Measurements from ENCODE around the gene MAML2. TPM values are rescaled to one million over a fixed set of nuclear protein-coding genes. Genes with fewer than 3 reads are reported as not detected.

MAML2 gene
- total and polyA plus RNA-seq, 2 experiments from 2014 or later, result 4.7 to 15.3 TPM

DNA sequence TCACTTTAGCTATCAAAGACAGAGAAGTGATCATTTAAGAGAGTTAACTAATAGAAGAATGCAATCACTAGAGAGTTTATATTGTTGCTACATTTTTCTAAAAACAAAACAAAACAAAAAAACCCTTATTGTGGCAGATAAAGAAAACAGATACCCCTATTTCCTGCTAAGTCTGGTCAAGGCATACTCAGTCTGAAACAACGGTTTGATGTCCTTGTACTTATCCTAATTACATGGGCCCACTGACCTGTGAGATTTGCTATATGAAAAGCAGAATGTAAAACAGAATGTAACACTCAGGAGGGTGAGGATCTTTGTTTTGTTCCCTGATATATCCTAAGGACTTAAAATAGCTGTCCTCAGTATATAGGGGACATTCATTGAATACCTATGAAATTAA is 24.6 kb downstream of the MAML2 start:
- no peak overlapping the region for H2AFZ ChIP-seq
- TF ChIP-seq EZH2phosphoT487 (IDR thresholded peaks at IDR 0.05; ENCODE audit: low read depth, severe bottlenecking, unreplicated experiment) (no peak), EZH2 (IDR thresholded peaks at IDR 0.05; ENCODE audit: borderline replicate concordance) (no peak), CTCF (IDR thresholded peaks at IDR 0.05; ENCODE audit: poor library complexity) (no peak)
- no peak overlapping the region for H3K27ac ChIP-seq
- WGBS (ENCODE audit: low lambda C conversion rate, missing lambda C conversion rate), result 71% methylated on average over 1 of the region's 1 CpG
- H3K79me2 ChIP-seq, result peaks cover 96% of the 10 kb centered on the region
- H3K4me3 ChIP-seq, result no peak overlapping the region
- no peaks in the 10 kb centered on the region for H4K20me1 ChIP-seq (ENCODE audit: insufficient read depth, poor library complexity, severe bottlenecking)
- no peak for DNase-seq (ENCODE audit: low spot score)
- H3K9me3 ChIP-seq (ENCODE audit: low read depth), result no peaks in the 10 kb centered on the region
- H3K4me1 ChIP-seq (ENCODE audit: insufficient read depth), result peaks cover 30% of the 10 kb centered on the region
- H3K36me3 ChIP-seq (replicated peaks; ENCODE audit: insufficient read depth, low read depth), result no peaks in the 10 kb centered on the region
- H3K4me2 ChIP-seq, result no peak overlapping the region
- H3K9me2 ChIP-seq (replicated peaks; ENCODE audit: insufficient read depth), result no peaks in the 10 kb centered on the region
- no peaks in the 10 kb centered on the region for H3K27me3 ChIP-seq

DNA sequence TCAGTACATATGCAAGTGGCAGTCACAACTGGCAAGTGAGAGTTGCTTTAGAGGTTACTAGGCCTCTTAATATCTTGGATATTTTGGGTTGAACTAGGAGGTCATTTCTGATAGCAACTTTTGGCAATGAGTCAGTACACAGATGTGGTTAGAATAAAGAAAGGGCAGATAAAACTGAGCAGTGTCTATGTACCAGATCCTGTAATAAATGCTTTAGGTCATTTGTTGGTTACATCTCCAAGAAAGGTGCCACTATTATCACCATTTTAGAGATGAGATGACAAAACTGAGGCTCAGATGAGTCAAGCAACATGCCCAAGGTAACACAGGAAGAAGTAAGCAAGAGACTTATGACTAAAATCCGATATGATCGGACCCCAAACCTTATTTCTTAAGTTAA is 25.0 kb downstream of the MAML2 start:
- H3K9me2 ChIP-seq (replicated peaks; ENCODE audit: insufficient read depth), result no peaks in the 10 kb centered on the region
- H2AFZ ChIP-seq, result no peak overlapping the region
- H3K4me1 ChIP-seq (ENCODE audit: insufficient read depth), result peaks cover 30% of the 10 kb centered on the region
- TF ChIP-seq EZH2 (IDR thresholded peaks at IDR 0.05; ENCODE audit: borderline replicate concordance) (no peak), EZH2phosphoT487 (IDR thresholded peaks at IDR 0.05; ENCODE audit: low read depth, severe bottlenecking, unreplicated experiment) (no peak), CTCF (IDR thresholded peaks at IDR 0.05; ENCODE audit: poor library complexity) (no peak)
- WGBS (ENCODE audit: low lambda C conversion rate, missing lambda C conversion rate), result 100% methylated on average over 2 of the region's 2 CpGs
- H3K9me3 ChIP-seq (ENCODE audit: low read depth), result no peaks in the 10 kb centered on the region
- H4K20me1 ChIP-seq (ENCODE audit: insufficient read depth, poor library complexity, severe bottlenecking), result no peaks in the 10 kb centered on the region
- H3K4me2 ChIP-seq, result no peak overlapping the region
- H3K27me3 ChIP-seq, result no peaks in the 10 kb centered on the region
- no peaks in the 10 kb centered on the region for H3K36me3 ChIP-seq (replicated peaks; ENCODE audit: insufficient read depth, low read depth)
- peaks cover 96% of the 10 kb centered on the region for H3K79me2 ChIP-seq
- H3K4me3 ChIP-seq, result no peak overlapping the region
- DNase-seq (ENCODE audit: low spot score), result no peak
- peak overlapping the region; percentile 37 for H3K27ac ChIP-seq

- Histone ChIP-seq H2AFZ (no peak overlapping the region), H3K9me2 (replicated peaks; ENCODE audit: insufficient read depth) (no peaks in the 10 kb centered on the region), H3K27me3 (no peaks in the 10 kb centered on the region), H3K4me3 (no peak overlapping the region), H3K79me2 (peaks cover 96% of the 10 kb centered on the region), H3K4me2 (no peak overlapping the region), H3K36me3 (replicated peaks; ENCODE audit: insufficient read depth, low read depth) (no peaks in the 10 kb centered on the region), H3K9me3 (ENCODE audit: low read depth) (no peaks in the 10 kb centered on the region), H4K20me1 (ENCODE audit: insufficient read depth, poor library complexity, severe bottlenecking) (no peaks in the 10 kb centered on the region), H3K4me1 (ENCODE audit: insufficient read depth) (peaks cover 27% of the 10 kb centered on the region), H3K27ac (peak overlapping the region; percentile 37)
- 69% methylated on average over 2 of the region's 2 CpGs for WGBS (ENCODE audit: low lambda C conversion rate, missing lambda C conversion rate)
- TF ChIP-seq EZH2 (IDR thresholded peaks at IDR 0.05; ENCODE audit: borderline replicate concordance), result no peak
- TF ChIP-seq EZH2phosphoT487 (IDR thresholded peaks at IDR 0.05; ENCODE audit: low read depth, severe bottlenecking, unreplicated experiment), result no peak
- no peak for TF ChIP-seq CTCF (IDR thresholded peaks at IDR 0.05; ENCODE audit: poor library complexity)
- DNase-seq (ENCODE audit: low spot score), result no peak
Observed at GRCh38 chr11:96317571-96317970, 25.4 kb downstream of the MAML2 start.

- Histone ChIP-seq H3K4me2 (no peak overlapping the region), H3K27me3 (no peaks in the 10 kb centered on the region), H3K4me3 (no peak overlapping the region), H3K27ac (peak overlapping the region; percentile 37), H3K4me1 (ENCODE audit: insufficient read depth) (peaks cover 27% of the 10 kb centered on the region), H3K79me2 (peaks cover 90% of the 10 kb centered on the region), H2AFZ (no peak overlapping the region), H3K9me2 (replicated peaks; ENCODE audit: insufficient read depth) (no peaks in the 10 kb centered on the region), H3K9me3 (ENCODE audit: low read depth) (no peaks in the 10 kb centered on the region), H3K36me3 (replicated peaks; ENCODE audit: insufficient read depth, low read depth) (no peaks in the 10 kb centered on the region), H4K20me1 (ENCODE audit: insufficient read depth, poor library complexity, severe bottlenecking) (no peaks in the 10 kb centered on the region)
- 49% methylated on average over 3 of the region's 3 CpGs for WGBS (ENCODE audit: low lambda C conversion rate, missing lambda C conversion rate)
- TF ChIP-seq EZH2 (IDR thresholded peaks at IDR 0.05; ENCODE audit: borderline replicate concordance) (no peak), EZH2phosphoT487 (IDR thresholded peaks at IDR 0.05; ENCODE audit: low read depth, severe bottlenecking, unreplicated experiment) (no peak), CTCF (IDR thresholded peaks at IDR 0.05; ENCODE audit: poor library complexity) (no peak)
- no peak for DNase-seq (ENCODE audit: low spot score)
Observed at GRCh38 chr11:96316869-96317268, 26.1 kb downstream of the MAML2 start.

Data from hepatocyte (in vitro differentiated cells).